PFSK-1 (cell line): ENCODE measurements around the gene TIGD7.

ENCODE experiments used
- FOXP2 ChIP-seq: optimal IDR thresholded peaks from 2 replicates; pipeline ENCODE3; 2011; ENCODE audit warnings: borderline replicate concordance, control low read depth, inconsistent platforms; ENCODE audit not compliant: insufficient read depth; ENCODE audit errors: extremely low read length, extremely low read depth
- POLR2AphosphoS5 ChIP-seq: IDR thresholded peaks from 2 replicates; pipeline ENCODE4 v1.6.1; 2012; ENCODE audit warnings: low read depth, mild to moderate bottlenecking, control low read depth, low read length, moderate library complexity
- SIN3A ChIP-seq: IDR thresholded peaks from 2 replicates; pipeline ENCODE4 v1.6.1; 2012; ENCODE audit warnings: mild to moderate bottlenecking, low read length, moderate library complexity, borderline replicate concordance; ENCODE audit not compliant: insufficient read depth
- TAF1 ChIP-seq: IDR thresholded peaks from 2 replicates; pipeline ENCODE4 v1.6.1; 2012; ENCODE audit warnings: low read length, control low read depth, borderline replicate concordance; ENCODE audit not compliant: insufficient read depth
- TF ChIP-seq, protein P1 (sequence below), 2 experiments: IDR thresholded peaks; 2 replicates each; pipeline versions ENCODE4 v1.6.1 to v1.8.0; 2011 to 2012; ENCODE audit warnings: low read depth in 2 of 2, low read length in 2 of 2, control low read depth in 1 of 2, inconsistent platforms in 1 of 2, mild to moderate bottlenecking in 1 of 2, moderate library complexity in 1 of 2; ENCODE audit not compliant: insufficient read depth in 1 of 2

Gene TIGD7

DNA sequence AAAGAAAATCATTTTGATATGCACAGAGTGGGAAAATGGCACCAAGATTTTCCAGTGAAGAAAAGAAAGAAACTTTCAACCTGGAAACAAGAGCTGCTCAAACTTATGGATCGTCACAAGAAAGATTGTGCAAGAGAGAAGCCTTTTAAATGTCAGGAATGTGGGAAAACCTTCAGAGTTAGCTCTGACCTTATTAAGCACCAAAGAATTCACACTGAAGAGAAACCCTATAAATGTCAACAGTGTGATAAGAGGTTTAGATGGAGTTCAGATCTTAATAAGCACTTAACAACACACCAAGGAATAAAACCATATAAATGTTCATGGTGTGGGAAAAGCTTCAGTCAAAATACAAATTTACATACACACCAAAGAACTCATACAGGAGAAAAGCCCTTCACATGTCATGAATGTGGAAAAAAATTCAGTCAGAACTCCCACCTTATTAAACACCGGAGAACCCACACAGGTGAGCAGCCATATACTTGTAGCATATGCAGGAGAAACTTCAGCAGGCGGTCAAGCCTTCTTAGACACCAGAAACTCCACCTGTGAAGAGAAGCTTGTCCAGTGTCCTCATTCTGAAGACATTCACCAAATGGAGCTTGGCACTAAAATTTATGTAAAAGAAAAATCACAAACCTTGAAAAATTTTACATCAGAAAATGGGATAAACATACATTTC lies 12.2 kb upstream of the TIGD7 start:
- TF ChIP-seq, protein P1, sequence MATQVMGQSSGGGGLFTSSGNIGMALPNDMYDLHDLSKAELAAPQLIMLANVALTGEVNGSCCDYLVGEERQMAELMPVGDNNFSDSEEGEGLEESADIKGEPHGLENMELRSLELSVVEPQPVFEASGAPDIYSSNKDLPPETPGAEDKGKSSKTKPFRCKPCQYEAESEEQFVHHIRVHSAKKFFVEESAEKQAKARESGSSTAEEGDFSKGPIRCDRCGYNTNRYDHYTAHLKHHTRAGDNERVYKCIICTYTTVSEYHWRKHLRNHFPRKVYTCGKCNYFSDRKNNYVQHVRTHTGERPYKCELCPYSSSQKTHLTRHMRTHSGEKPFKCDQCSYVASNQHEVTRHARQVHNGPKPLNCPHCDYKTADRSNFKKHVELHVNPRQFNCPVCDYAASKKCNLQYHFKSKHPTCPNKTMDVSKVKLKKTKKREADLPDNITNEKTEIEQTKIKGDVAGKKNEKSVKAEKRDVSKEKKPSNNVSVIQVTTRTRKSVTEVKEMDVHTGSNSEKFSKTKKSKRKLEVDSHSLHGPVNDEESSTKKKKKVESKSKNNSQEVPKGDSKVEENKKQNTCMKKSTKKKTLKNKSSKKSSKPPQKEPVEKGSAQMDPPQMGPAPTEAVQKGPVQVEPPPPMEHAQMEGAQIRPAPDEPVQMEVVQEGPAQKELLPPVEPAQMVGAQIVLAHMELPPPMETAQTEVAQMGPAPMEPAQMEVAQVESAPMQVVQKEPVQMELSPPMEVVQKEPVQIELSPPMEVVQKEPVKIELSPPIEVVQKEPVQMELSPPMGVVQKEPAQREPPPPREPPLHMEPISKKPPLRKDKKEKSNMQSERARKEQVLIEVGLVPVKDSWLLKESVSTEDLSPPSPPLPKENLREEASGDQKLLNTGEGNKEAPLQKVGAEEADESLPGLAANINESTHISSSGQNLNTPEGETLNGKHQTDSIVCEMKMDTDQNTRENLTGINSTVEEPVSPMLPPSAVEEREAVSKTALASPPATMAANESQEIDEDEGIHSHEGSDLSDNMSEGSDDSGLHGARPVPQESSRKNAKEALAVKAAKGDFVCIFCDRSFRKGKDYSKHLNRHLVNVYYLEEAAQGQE (IDR thresholded peaks at IDR 0.05; ENCODE audit: insufficient read depth in 1 of 2, low read depth in 2 of 2, low read length in 2 of 2) = no peak
- TF ChIP-seq FOXP2 (no peak), POLR2AphosphoS5 (no peak), TAF1 (no peak), SIN3A (no peak)

DNA sequence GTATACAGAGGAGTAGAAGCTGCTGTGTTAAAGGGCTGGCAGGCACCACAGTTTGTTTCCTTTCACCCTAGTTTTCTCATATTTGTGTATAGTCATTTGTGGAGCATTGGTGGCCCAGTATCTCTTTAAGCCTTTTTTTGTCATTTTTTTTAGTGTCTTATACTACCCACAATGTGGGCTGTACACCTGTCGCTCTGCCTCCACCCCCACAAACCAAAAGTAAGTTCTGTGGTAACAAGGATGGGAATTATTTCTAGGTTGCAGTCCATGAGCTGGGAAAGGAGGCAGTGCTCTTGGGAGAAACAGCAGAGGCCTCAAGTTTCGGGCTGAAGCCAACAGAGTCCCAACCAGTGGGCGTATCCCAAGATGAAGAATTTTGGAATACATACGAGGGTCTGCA lies 6.3 kb upstream of the TIGD7 start:
- TF ChIP-seq POLR2AphosphoS5 (no peak), TAF1 (no peak)
- TF ChIP-seq, protein P1 (IDR thresholded peaks at IDR 0.05; ENCODE audit: insufficient read depth in 1 of 2, low read depth in 2 of 2, low read length in 2 of 2) = no peak

DNA sequence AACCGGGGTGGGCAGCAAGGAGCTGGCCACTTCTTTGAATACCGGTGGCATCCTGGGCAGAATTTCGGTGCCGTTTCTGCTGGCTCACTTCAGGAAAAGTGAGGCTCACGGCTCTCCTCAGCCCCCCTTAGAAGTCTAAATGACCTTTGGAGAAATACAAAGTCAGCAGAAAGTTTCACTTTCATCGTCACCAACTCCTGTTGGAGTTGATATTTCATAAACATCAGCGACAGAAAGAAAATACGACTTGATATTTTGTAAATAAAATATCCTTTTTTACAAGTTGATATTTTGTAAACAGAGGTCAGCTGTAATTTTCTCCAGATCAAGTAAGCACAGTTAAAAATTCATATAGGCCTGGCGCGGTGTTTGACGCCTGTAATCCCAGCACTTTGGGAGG lies 848 bp upstream of the TIGD7 start:
- TF ChIP-seq, protein P1 (IDR thresholded peaks at IDR 0.05; ENCODE audit: insufficient read depth in 1 of 2, low read depth in 2 of 2, low read length in 2 of 2) = no peak
- no peak for TF ChIP-seq FOXP2
- no peak for TF ChIP-seq TAF1
- no peak for TF ChIP-seq POLR2AphosphoS5
- no peak for TF ChIP-seq SIN3A

DNA sequence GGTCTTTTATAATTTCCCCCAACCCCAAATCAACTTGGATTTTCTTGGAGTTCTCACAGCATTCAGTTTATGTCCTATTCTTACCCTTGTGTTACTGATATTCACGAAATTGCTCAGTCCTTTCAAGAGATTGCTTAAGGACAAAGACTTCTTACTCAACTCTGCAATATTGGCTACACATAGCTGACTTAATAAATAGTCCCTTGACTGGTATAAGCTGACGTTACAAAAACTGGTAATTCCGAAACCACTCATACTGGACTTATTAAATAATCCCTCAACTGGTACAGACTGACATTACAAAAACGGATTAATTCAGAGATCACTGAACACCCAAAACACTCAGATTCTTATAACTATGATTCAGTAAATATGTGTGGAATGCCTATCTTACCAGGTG lies 860 bp downstream of the TIGD7 start:
- no peak for TF ChIP-seq FOXP2
- TF ChIP-seq SIN3A = no peak
- no peak for TF ChIP-seq POLR2AphosphoS5
- TF ChIP-seq, protein P1 (IDR thresholded peaks at IDR 0.05; ENCODE audit: insufficient read depth in 1 of 2, low read depth in 2 of 2, low read length in 2 of 2) = no peak
- no peak for TF ChIP-seq TAF1

DNA sequence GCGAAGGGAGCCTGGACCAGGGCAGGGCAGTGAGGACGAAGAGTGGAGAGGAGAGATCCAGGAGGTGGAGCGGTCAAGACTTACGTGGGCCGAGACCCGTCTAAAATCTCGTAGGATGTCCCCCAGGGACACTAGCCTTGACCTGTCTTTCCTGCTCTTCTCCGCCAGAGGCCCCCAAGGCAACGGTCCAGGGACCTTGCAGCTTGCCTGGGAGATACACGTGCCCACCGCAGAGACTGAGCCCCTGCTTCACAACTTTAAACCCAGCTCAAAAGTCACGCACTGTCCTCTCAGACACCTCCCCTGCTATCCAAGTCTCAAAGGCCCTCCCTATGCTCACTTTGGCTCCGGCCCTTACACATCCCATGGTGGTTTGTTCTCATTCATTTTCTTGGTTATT lies 9.4 kb downstream of the TIGD7 start:
- TF ChIP-seq, protein P1 (IDR thresholded peaks at IDR 0.05; ENCODE audit: insufficient read depth in 1 of 2, low read depth in 2 of 2, low read length in 2 of 2) = no peak
- TF ChIP-seq POLR2AphosphoS5 (no peak), FOXP2 (no peak), TAF1 (no peak), SIN3A (no peak)
